Left ventricle myocardium superior (tissue), 1 donor: Measurements from ENCODE around the gene TMTC1. TPM values are rescaled to one million over a fixed set of nuclear protein-coding genes. Genes with fewer than 3 reads are reported as not detected.
A peak's percentile ranks its signal among the peaks of the same experiment; 100 is the strongest.

Experiments used
- ATAC-seq: fragments of 200-7000 bp; cut with Tn5 transposase; one replicate; pipeline ENCODE4 v1.9.1; 2020; ENCODE audit warnings: mild to moderate bottlenecking, moderate library complexity
- DNase-seq: peaks from one replicate; pipeline ENCODE4 v3.0.0-alpha.2; 2020
- intact Hi-C: fragments of 100-400 bp; cut with micrococcal nuclease; formaldehyde crosslinking; loops from one replicate; pipeline ENCODE4 v1.11.0; 2022
- total RNA-seq: library from RNA; stranded (reverse); fragmentation: NEBNext Ultra II Directional; extraction: Animal tissue kit (Norgen Biotek cat#: 25700); gene quantifications from one replicate; pipeline ENCODE4 v1.2.1, GENCODE V29; 2021
- donor health status: DM: no; HTN: yes; CAD: no; lungs with severe emphysema.

TMTC1 gene
- total RNA-seq, 1 donor from 2014 or later, result 37.1 TPM

DNA sequence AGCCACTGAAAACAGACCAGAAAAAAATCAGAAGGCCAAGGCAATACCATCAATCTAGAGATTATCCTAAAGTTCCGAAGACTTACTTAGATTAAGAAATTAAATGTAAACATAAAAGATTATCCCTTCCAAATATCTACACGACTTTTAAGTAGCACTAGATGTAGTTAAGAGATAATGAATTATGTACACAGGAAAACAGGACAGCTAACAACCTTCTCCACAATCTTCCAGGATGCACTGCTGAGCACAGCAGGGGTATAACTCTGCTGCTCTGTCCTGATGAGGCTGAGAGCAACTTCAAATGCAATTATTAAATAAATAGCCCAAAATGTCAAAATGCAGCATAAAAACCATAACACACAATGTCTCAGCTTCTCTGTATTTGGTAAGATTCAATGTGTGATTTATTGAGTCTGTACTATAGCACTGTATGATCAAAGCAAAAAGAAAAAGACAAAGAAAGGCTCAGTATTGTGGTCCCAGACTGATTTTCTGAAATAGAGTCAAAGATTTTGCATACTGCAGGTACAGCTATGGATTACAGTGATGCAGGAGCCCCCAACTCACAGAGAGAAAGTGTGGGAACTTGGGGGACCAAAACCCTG lies 56.9 kb downstream of the TMTC1 start:
- intact Hi-C loops, result no loop called here
- DNase-seq (no peak), ATAC-seq (no peak)

- DNase-seq, result no peak
- intact Hi-C loops, result no loop called here
- peak; percentile 59 for ATAC-seq
These were observed 57.4 kb downstream of the TMTC1 start for GRCh38 chr12:29726321-29726692.

- peak; percentile 95 for ATAC-seq
- peak; percentile 79 for DNase-seq
- intact Hi-C loops, result no loop called here
These were observed 58.0 kb downstream of the TMTC1 start for GRCh38 chr12:29725587-29726320.

- DNase-seq, result no peak
- ATAC-seq, result no peak
- intact Hi-C loops, result no loop called here
These were observed 61.6 kb downstream of the TMTC1 start for GRCh38 chr12:29722164-29722563.

DNA sequence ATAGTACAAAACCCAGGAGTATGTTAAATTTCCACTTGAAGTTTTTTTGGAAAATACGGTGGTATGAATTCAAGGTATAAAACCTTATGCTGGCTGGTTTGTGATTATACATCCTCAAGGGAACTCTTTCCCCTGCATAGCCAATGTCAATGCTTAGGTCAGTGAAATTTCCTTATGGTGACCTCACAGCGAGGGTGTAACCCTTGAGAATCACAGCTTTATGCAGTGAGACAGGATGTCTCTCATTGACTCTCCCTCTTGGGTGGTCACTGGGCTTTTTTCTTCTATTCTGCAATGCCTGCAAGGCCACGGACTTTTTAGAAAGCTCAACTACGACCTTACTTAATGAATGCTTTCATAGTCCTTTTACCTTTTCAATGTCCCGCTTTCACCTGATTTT lies 64.4 kb downstream of the TMTC1 start:
- intact Hi-C loops, result no loop called here
- no peak for DNase-seq

GRCh38 chr12:29717540-29718100 lies 66.1 kb downstream of the TMTC1 start:
- intact Hi-C loops, result no loop called here
- ATAC-seq (no peak), DNase-seq (no peak)

More for the DNA sequence above, 64.4 kb downstream of the TMTC1 start:
- ATAC-seq, result peak; percentile 18

- ATAC-seq, result no peak
- no peak for DNase-seq
- intact Hi-C loops, result no loop called here
These were observed 68.8 kb downstream of the TMTC1 start for GRCh38 chr12:29714966-29715365.

- intact Hi-C loops, result no loop called here
- no peak for DNase-seq
These were observed 70.0 kb downstream of the TMTC1 start for GRCh38 chr12:29713729-29714128.

DNA sequence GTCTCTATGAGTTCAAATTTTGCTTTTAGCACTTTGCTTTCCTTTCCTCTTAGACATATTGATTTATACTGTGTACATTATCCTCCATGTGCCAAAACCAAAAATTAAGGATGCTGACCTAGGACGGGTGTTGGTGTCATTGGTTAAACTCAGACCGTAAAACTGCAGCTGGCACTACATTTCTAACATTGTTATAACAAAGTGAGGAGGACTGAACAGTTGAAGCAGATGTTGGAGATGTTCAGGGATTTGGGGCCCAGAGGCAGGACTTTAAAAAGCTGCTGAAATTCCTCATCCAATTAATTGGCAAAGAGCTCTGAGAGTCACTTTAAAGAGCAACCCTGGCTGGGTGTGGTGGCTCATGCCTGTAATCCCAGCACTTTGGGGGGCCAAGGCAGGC lies 72.4 kb downstream of the TMTC1 start:
- ATAC-seq, result peak; percentile 15
- intact Hi-C loops, result no loop called here
- DNase-seq, result no peak

More at GRCh38 chr12:29713729-29714128, 70.0 kb downstream of the TMTC1 start:
- no peak for ATAC-seq

DNA sequence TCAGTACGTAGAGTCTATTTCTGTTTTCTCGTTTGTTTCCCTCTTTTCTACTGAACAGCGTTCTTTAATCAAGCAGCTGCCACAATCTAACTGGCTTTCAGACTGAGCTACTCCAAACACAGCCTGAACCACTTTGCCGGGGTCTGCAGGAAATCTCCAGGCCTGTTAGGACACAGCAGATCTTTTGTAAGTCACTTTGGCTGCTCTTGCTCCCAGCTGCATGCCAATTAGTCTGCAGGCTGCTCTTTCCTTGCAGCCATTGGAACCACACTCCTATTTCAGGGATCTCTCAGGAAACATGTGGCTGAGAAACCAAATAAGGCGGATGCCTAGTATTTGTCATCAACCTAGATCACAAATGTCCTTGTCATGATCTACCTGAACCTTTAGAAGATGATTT lies 73.6 kb downstream of the TMTC1 start:
- ATAC-seq (peak; percentile 87), DNase-seq (peak; percentile 57)
- intact Hi-C loops, result no loop called here

DNA sequence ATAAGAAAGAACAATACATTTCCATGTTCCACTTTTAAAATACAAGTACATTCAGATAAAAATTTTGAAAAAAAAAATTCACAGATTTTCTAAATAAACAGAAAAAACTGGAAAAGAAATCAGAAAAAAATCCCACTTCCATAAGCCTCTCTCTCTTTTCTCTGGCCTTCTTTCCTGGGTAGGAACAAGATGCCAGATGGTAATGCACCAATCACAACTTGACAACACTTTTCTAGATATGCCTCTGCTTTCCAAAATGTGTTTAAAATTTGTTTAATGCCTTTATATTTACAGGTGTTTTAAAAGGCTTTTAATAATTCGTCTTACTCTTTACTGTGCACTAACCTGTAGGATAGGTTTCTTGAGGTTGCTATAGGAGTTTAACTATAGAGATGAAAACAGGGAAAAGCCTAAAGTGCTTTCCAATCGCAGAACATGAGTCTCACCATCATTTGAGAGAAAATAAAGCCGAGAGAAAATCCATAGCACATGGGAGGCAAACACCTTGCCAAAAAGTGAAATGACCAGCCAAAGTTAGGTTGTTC lies 74.2 kb downstream of the TMTC1 start:
- DNase-seq, result no peak
- ATAC-seq, result no peak
- intact Hi-C loops, result loop anchor here (10.0 kb wide), 1 partner anchor 55 kb away; no protein-coding TSS in a partner anchor

GRCh38 chr12:29709054-29709453 lies 74.7 kb downstream of the TMTC1 start:
- DNase-seq (no peak), ATAC-seq (no peak)
- intact Hi-C loops, result loop anchor here (10.0 kb wide), 1 partner anchor 54 kb away; no protein-coding TSS in a partner anchor

GRCh38 chr12:29707846-29708245 lies 75.9 kb downstream of the TMTC1 start:
- no peak for ATAC-seq

GRCh38 chr12:29706311-29706710 lies 77.4 kb downstream of the TMTC1 start:
- ATAC-seq (no peak), DNase-seq (no peak)

More at GRCh38 chr12:29707846-29708245, 75.9 kb downstream of the TMTC1 start:
- no peak for DNase-seq
- intact Hi-C loops, result loop anchor here (10.0 kb wide), 1 partner anchor 53 kb away; no protein-coding TSS in a partner anchor

DNA sequence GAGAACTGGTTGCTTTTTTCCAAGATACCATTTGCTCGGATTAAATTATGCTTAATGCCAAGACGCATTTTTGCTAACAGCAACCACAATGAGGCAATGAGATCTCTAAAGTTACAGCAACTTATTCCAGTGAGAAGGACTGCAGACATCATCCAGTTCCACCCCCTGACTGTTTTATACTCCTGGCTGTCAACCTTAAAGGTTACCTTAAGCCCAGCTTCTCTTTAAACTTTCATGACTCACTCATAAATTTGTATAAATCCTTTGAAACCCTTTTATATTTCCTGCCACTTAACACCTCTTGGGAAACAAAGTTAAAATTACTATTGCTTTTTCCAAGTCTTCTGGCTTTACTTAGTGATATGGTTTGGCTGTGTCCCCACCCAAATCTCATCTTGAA lies 80.2 kb downstream of the TMTC1 start:
- DNase-seq (no peak), ATAC-seq (no peak)
- intact Hi-C loops, result loop anchor here (10.0 kb wide), 1 partner anchor 49 kb away; no protein-coding TSS in a partner anchor

More at GRCh38 chr12:29706311-29706710, 77.4 kb downstream of the TMTC1 start:
- intact Hi-C loops, result loop anchor here (10.0 kb wide), 1 partner anchor 52 kb away; no protein-coding TSS in a partner anchor

DNA sequence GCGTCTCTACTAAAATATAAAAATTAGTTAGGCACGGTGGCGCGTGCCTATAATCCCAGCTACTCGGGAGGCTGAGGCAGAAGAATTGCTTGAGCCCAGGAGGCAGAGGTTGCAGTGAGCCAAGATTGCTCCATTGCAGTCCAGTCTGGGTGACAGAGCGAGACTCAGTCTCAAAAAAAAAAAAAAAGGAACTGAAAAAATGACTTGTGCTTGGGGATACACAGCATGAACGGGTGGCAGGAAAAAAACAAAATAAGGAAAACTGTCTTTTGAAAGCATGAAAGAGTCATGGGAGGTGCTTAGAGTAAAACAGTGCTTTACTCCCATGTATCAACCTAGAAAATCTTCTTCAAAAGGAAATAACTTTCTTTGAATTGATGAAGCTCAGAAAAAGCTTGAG lies 80.8 kb downstream of the TMTC1 start:
- DNase-seq (no peak), ATAC-seq (no peak)
- intact Hi-C loops, result loop anchor here (10.0 kb wide), 1 partner anchor 48 kb away; no protein-coding TSS in a partner anchor

- intact Hi-C loops, result loop anchor here (10.0 kb wide), 1 partner anchor 47 kb away; no protein-coding TSS in a partner anchor
- ATAC-seq (no peak), DNase-seq (no peak)
These were observed 81.5 kb downstream of the TMTC1 start for GRCh38 chr12:29702222-29702621.

GRCh38 chr12:29700761-29701481 lies 82.8 kb downstream of the TMTC1 start:
- no peak for ATAC-seq
- DNase-seq, result no peak
- intact Hi-C loops, result loop anchor here (10.0 kb wide), 1 partner anchor 46 kb away; no protein-coding TSS in a partner anchor

- DNase-seq, result no peak
- no peak for ATAC-seq
- intact Hi-C loops, result no loop called here
These were observed 85.0 kb downstream of the TMTC1 start for GRCh38 chr12:29698756-29699155.
